ENCODE measurements around the gene NPIPA5.
"Not testable (repeated sequence)": the region's sequence is repeated elsewhere in the genome, so short reads cannot be mapped to it uniquely, and the experiment has no call there.

- not testable (repeated sequence) for TF ChIP-seq CTCF (IDR thresholded peaks at IDR 0.05); EZH2 (IDR thresholded peaks at IDR 0.05; ENCODE audit: borderline replicate concordance, insufficient read depth, low read depth, low read length, poor library complexity, severe bottlenecking)
Measured at GRCh38 chr16:15396509-15396829, 18.4 kb upstream of the NPIPA5 start.

Measured in B cell (primary cell).